ENCODE results near the gene SLX4IP.
"Not testable (repeated sequence)": the region's sequence is repeated elsewhere in the genome, so short reads cannot be mapped to it uniquely, and the experiment has no call there.

The SLX4IP gene

DNA sequence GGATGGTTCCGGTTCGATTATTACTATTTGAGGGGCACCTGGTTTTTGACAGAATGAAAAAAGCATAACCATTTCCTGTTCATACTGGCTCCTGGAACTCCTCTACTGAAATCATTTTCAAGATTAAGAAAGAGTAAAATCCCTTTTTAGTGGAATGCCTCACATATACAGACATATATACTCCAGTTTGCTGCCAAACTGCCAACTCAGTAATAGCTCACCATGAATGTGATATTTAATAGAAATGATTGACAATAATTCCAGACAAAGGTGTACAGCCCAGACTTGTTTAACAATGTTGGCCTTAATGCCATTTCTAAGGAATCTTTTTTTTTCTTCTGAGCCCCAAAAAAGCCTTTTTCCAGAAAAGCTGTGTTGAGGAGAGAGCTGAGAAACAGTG, 145.6 kb downstream of the SLX4IP start:
- no peak for DNase-seq

DNA sequence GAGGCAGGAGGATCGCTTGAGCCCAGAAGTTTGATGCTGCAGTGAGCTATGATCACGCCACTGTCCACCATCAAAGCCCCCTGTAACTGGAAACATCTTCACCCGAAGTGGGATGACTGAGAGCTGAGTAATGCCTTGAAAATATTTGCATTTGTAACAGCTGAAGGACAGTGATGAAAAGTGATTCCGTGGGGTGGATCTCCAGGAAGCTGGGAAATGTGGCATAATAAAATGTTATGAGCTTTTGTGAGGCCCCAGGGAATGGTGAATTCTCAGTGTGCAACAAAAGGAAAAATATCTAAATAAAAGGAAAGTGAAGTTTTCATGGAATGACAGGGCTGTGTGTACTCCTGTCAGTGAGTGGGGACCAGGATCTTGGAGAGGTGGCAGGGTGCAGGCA, 146.7 kb downstream of the SLX4IP start:
- no peak for DNase-seq

DNA sequence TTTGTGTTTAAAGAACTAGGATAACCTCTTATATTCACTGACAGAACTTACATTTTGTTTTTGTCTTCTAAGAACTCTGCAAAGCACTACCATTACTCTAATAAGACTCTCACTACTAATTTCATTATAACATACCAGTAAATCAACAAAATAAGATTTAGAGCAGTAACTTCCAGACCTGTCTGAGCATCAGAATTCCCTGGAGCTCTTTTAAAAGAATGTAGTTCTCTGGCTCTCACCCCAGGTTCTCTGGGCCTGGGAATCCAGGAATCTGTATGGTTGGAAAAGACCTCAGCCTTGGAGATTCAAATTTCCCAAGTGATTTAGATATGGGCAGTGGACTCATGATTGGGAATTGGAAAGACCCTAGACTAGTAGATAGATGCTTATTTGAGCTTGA, 149.3 kb downstream of the SLX4IP start:
- DNase-seq, result no peak

DNA sequence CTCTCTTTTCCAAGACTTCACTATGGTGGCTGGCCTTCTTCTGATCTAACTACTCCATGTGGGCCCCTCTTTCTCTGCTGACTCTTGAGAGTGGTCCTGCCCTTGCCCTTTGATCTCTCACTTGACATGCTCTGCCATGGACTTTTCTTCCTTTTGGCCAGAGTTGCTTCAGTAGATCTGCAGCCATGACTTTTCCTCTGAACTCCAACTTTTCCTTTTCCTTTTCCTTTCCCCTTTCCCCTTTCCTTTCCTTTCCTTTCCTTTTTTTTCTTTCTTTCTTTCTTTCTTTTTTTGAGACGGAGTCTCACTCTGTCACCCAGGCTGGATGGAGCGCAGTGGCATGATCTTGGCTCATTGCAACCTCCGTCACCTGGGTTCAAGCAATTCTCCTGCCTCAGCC, 150.2 kb downstream of the SLX4IP start:
- DNase-seq, result no peak

DNA sequence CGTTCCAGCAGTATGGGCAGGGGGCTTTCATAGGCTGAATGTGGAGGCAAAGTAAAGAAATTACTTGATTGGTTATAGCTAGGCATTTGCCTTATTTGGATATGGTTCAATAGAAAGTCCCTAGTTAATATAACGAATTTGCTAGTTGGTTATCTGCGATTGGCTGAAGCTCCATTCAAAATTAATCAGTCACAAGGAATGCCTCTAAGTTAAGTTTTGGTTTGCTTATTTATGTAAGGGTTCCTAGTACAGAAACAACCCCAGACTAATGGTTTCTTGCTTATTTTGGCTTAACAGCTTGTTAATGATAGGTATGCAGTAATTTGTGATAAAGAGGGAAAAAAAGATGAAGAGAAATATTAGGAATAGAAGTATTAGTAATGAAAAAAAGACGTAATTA, 151.2 kb downstream of the SLX4IP start:
- DNase-seq, result no peak

DNA sequence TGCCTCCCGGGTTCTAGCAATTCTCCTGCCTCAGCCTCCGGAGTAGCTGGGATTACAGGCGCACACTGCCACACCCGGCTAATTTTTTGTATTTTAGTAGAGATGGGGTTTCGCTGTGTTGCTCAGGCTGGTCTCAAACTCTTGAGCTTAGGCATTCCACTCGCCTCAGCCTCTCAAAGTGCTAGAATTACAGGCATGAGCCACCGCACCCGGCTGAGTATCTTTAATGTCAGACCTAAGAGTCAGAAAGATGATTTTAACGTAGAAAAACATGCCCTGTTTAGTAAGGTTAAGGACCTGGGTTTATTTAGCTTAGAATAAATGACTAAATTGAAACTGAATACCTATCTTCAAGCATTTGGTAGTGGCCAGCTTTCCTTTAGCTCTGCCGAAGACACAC, 155.3 kb downstream of the SLX4IP start:
- DNase-seq, result not testable (repeated sequence)

DNA sequence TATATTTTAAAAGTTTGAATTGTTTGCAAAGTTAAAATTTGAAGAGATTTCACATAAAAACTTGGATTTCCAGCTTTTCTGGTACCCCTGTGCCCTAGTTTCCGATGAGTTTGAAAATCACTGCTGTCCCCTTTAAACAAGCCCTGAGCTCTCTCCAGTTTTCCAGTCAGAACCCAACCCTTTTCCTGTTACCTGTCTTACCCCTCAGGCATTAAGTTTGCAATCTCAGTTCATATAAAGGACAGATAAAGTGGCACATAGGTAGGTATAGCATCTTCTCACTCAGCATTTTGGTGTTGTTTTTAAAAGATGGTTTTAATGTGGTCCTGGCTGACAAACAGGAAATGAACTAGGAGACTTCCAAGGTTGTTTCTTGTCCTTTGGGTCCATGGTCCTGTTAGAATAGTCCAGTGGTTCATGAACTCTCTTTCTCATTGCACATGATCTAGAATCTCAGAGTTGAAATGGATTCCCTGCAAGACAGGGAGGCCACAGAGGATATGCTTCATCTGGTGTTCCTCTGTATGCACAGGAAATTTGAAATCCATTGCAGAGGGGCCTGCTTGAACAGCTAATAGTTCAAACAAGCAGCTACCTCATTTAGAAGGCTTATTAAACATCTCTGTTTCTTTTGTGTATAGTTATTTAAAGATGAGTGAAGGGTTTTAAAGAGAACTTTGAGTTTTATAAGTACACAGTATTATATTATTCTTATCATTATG, 156.0 kb downstream of the SLX4IP start:
- DNase-seq, result no peak

DNA sequence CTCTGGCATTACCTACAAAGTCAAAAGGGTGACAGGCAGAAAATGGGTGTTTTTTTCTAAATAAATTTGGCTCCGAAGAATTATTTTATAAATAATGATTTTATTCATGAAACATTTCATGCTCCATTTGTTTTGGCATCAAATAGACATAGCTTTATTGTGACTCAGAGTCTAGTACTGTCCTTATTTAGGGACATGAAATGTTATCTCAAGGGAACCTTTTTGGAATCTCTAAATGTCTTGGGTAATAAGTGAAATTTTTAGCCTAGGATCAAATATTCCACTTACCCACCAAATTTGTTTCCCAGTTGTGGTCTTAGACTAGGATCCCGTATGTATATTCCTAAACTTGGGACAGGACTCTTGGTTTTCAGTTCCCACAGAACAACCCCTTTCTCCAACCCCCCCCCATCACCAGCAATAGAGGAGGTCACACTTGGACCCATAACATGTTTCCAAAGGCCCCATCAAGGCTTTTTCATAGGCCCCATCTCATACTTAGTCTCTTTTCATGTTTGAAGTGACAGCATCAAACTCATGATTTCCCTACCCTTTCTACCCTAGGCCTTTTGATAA, 156.9 kb downstream of the SLX4IP start:
- no peak for DNase-seq

DNA sequence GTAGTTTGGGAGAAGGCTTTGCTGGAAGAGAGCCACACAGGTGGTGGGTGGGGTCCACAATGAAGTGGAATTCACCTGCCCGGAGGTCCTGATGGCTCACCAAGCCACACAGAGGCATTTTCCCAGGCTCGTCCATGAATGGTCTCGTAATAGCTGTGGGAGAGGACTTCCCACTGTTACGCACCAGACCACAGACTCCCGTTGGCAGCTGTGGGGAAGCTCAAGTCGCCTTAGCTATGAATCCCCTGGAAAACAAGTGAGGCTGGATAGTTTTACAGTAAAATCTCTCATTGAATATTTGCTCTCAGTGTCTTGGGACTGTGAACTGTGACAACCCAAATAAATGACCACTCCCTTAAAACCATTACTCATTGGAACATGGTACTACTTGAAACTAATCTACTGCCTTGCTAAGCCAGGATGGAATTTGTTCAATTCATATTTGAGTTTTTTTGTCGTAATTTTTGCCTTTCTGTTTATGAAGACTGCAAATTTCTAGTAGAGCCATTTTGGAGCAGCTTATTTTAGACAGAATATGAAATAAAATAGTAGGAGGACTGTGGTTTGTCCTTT, 159.3 kb downstream of the SLX4IP start:
- no peak for DNase-seq

DNA sequence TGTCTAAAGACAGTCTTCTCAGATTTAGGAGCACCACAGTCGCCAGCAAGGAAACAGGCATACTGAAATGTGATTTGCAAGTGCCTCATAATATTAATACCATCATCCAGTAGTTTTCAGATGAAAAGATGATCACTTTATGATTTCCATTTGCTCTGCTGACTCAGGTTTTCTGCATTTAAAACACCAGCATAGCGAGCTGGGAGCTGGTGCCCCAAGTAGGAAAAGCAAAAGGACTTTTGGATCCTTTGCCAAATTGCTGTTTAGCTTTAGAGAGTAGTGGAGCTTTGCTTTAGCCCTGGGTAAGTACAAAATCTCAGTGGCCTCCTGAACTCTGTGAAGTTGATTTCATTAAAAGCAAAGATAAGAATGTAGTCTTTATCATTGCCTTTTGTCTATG, 160.2 kb downstream of the SLX4IP start:
- DNase-seq, result no peak

DNA sequence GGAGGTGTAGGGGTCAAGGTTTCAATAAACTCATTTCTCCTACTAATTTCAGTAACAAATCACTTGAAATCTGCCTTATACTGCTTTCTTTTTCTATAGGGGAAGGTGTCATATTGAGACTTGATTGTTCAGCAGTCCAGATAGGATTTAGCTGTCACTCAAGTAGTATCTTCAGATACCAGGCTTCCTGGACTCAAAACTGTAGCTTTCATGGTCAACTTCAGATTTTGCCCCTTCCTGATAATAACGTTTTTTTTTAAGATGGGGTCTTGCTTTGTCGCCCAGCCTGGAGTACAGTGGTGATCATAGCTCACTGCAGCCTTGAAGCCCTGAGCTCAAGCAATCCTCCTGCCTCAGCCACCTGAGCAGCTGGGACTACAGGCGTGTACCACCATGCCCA, 160.9 kb downstream of the SLX4IP start:
- no peak for DNase-seq

DNA sequence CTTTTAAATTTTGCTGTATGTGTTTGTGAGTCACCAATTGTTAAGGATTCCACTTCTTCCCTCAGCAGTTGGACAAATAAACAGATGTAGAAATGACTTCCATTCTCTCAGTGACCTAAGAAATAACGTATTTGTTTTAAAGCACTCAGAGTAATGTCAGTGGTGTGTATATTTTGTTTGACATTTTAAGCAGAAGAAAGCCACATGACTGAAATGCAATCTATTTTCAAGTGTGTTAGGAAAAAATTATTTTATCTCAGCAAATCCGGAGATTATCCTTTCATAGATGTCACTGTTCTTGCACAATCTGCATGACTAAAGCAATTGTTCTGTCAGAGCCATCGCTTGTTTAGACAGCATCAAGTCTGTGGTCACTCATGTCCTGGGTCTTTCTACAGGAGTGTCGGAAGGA, 161.6 kb downstream of the SLX4IP start:
- no peak for DNase-seq

DNA sequence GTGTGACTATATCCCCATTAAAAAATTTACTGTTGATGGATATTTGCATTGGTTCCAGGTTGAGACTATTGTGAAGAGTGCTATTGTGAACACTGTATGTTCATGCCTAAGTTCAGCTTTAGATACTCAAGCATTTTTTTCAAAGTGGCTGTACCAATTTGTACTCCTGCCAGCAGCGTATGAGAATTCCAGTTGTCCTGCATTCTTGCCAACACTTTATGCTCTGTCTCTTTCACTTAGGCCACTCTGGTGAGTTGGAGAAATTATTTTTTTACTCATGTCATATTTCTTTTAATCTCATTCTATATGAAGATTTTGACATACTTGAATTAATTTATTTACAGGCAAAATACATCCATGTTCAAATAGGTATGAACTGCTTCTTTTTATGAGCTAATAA, 162.5 kb downstream of the SLX4IP start:
- DNase-seq, result no peak

DNA sequence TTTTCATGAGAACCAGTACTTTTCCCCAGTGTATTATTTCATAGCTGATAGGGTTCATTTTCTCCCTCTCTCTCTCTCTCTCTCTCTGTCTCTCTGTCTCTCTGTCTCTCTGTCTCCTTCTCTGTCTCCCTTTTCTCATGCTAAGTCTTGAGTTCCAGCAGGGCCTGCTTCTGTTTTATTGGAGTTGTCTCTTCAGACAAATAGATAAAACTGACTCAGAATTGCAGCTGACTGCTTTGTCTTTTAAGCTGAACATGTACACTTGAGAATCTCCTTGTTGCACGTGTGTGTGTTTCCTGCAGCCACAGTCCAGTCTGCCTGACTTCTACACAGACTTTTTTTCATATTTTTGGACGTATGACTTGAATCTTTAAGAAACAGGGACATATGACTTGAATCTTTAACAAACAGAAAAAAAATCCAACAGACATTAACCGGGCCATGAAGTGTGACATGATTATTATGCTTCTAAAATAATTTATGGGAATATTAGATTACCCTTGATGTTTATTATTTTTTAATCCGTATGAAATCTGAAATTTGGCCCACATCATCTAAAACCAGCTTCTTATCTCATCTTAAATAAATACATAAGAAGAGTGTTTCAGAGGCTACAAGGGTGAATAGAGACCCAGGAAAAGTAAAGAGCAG, 167.2 kb downstream of the SLX4IP start:
- no peak for DNase-seq

DNA sequence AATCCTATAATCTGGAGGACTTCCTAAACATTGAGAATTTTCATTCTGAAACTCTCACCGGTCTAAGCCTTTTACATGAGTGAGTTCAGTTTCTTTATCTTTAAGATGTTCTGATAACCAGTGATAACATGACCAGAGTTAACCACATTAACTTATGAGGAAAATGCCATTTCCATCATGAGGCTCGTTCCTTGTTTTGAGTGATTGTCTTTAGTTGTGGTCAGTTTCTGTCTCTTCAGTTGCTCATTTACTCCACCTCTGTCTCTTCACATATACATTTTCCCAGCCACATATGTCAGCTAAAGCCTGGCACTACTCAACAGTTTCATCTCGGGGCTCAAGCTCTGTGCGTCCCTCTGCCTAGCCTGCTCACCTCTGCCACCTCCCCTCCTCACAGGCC, 168.3 kb downstream of the SLX4IP start:
- no peak for DNase-seq

DNA sequence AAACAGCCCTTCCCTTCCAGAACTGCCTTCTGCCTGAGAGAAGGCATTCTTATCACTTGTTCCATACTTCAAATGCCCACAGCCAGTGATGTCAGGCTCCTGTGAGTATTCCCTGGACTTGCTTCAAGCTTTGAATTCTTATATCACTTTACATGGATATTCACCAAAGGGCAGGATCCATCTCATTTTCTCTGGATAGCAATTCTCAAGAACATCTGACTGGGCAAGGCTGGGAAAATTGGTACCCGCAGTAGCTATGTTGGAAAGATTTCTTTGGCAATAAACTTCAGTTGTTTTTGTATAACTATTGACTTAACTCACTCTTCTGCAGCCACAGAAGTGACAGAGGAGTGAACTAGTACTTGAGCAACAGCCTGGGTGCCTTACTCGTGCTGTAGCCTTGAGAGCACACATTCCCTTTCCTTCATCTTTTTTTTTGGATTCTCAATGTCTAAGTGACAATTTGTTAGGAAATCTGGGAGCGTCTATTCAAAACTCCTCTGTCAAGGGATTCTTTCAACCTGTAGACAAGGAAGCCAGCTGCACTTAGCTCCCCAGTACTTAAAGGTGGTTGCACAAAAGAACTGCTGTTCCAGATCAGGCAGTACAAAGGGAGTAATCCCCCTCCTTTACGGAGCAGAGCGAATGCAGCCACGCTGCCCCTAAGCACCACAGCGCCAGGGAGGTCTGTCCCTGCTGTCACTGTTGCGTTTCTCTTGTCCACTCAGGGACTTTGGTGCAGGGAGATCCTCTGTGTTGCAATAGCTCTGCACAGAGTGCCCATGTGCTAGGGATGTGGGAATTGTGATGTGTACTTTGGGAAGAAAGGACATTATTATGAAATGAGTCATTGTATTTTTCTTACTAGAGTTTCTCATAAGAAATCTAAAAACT, 169.1 kb downstream of the SLX4IP start:
- no peak for DNase-seq

DNA sequence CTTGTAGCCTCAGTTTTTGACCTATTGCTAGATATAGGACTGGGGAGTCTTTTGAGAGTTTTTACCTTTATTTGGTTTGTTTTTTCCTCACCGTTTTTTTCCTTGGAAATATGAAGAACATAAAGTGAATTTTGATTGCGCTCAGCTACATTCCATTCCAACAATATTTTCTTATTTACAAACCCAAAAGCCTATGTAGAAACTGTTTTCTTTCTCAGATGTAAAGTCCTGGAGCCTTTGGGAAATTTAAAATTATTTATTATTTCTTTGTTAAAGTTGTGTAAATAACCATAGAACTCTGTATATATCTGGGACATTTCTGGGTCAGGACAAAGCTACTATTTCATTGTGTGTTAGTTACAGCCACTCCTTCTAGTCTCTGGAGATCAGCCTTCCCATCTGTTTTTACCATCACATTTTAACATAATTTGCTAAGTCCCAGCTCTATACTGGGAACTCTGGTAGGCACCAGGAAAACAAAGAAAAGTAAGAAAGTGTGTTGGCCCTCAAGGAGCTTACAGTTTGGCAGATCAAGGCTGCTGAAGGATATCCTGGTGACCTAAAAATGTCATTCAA, 169.8 kb downstream of the SLX4IP start:
- no peak for DNase-seq

DNA sequence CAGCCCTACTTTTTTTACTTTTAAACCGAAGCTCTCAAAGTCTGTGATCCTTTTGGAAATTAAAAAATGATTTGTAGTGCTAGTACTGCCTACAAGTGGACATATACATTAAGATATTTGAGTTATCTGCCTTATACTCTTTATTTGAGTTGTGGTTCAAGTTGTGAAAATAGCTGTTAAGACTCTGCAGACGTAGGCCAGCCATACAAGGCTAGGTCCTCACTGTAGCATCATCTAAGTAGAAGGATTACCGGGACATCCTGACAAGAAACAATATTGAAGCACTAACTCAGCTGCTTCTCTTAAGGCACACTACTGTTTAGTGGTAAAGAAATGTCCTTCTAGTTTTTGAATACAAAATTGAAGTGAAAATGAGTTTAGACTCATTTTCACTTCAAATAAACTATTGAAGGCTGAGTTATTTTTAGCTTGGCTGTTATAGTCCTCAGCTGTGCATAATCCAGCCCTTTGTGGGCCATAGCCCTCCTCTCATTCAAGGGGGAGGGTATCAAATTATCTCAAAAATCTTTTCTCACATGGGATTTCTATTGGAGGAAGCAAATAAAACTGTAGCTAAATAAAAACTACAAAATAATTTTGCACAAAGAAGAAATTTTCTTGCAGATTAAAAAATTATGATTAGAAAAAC, 170.6 kb downstream of the SLX4IP start:
- no peak for DNase-seq

DNA sequence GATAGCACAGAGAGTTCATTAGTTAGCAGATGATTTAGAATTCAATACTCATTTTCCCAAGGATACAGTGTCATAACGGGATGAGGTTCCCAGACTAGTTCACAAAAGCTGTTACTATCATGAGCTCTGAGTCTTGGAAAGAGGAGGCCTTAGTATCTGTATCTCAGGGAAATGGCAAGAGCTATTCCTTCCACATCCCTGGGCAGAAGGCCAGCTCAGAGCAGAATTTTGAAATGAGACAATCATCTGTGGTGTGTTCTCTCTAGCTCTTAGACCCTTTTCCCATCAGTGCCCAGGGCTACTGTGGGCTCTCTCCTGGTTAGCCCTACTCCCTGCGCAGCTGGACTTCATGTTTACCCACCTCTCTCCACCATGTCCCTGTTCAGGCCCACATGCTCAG, 174.2 kb downstream of the SLX4IP start:
- DNase-seq, result no peak

DNA sequence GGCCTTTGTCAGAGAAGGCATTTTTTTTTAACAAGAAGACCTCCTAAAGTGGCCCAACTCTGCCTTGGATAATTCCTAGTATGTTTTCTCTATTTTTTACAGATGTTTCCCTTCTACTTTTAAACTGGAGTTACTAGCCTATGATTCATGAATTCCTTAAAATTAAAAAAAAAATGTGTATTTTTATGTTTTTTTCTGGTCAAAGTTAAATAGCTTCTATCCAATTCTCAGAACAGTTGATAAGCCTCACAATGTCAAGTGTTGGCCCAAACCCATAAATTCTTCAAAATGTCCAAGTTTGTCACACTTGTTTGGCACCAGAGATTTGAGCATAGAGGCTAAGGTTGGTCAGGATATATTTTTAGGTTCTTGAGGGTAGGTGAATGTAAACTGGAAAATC, 174.7 kb downstream of the SLX4IP start:
- DNase-seq, result no peak

DNA sequence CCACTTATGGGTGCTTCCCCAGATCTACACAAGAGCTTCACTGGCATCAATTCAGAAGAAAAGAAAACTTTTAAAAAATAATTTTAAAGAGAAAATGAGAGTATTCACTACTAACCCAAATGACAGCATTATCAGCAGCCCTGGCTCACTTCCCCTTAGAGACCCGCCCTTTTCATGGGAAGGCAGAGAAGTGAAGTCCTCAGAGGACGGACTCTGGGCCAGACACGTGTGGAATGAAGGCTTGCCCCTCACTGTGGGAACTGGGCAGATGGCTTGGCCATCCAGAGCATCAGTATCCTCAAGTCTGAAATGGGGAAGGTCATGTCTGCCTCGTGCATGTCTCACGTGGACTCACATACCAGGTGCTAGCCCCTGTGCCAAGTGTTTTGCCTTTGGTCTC, 175.1 kb downstream of the SLX4IP start:
- no peak for DNase-seq

DNA sequence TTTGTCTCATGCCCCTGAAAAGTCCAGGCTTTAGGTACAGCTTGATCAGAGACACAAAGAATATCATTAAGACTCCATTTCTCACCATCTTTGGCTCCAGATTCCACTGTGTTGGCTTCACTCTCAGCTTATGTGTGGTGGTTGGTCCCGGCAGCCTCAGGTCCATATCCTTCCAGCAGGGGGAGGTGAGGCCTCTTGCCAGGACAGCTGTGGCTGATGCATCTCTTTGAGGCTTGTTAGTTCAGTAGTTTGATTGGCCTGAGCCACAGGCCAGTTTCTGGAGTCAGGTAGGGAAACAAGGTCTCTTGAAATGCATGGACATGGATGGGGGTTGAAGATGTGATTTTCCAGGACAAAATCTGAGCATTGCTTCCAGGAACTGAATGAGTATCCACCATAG, 176.3 kb downstream of the SLX4IP start:
- DNase-seq, result no peak

Data from CD4-positive, alpha-beta T cell treated with Interferon gamma for 1 hour (primary cell).